KOPT-K1 (cell line): Measurements from ENCODE around the gene CENATAC.
"Not testable (repeated sequence)": the region's sequence is repeated elsewhere in the genome, so short reads cannot be mapped to it uniquely, and the experiment has no call there.

Experiments used
- H3K27ac ChIP-seq: fragments of 200-600 bp; sonication (generic); 2 replicates; pipeline ENCODE4 v1.5.1; 2016; ENCODE audit warnings: antibody characterized with exemption, mild to moderate bottlenecking, low read depth, low read length; ENCODE audit not compliant: poor library complexity, severe bottlenecking
- H3K36me3 ChIP-seq: fragments of 200-600 bp; sonication (generic); 2 replicates; pipeline ENCODE4 v1.5.1; 2017; ENCODE audit warnings: antibody characterized with exemption, mild to moderate bottlenecking, low read length, moderate library complexity; ENCODE audit not compliant: insufficient read depth
- H3K9me3 ChIP-seq: fragments of 200-600 bp; sonication (generic); 2 replicates; pipeline ENCODE4 v1.5.1; 2017; ENCODE audit warnings: antibody characterized with exemption, low read length, mild to moderate bottlenecking; ENCODE audit not compliant: insufficient read depth, poor library complexity, severe bottlenecking

The CENATAC gene

DNA sequence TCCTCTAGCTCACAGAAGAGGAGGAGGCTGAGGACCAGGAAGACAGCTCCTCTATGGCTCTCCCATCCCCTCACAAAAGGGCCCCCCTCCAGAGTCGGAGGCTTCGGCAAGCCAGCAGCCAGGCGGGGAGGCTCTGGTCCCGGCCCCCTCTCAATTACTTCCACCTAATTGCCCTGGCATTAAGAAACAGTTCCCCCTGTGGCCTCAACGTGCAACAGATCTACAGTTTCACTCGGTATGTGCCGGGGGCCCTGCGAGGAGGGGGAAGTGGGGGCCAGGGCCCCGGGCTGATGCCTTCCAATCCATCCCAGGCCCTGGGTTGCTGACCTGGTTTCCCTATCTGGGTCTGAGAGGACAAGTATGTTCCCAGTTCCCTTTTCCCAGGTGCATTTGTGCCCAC lies 18.5 kb upstream of the CENATAC start:
- H3K36me3 ChIP-seq: no peaks in the 10 kb centered on the region
- H3K27ac ChIP-seq: no peak overlapping the region
- H3K9me3 ChIP-seq: no peaks in the 10 kb centered on the region

DNA sequence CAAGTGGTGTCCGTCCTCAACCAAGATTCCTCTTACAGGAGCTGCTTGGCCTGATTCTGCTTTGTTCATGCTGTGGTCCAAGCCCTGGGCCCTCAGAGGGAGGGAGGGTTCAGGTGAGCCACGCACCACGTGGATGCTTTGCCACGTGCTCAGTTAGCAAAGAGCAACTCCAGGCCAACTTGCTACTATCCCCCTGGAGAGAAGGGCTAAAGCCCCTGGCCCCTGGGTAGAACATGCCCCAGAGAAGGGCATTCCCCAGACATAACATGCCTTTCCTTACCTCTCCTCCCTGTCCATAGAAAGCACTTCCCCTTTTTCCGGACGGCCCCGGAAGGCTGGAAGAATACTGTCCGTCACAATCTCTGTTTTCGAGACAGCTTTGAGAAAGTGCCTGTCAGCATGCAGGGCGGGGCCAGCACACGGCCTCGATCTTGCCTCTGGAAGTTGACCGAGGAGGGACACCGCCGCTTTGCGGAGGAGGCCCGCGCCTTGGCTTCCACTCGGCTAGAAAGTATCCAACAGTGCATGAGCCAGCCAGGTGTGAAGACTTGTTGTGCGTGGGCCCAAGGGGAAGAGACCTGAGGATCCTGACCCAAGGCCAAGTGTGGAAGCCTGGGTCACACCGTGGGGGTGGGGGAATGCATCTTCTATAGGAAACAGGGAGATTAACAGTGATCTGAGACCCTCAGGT lies 17.6 kb upstream of the CENATAC start:
- H3K9me3 ChIP-seq: no peaks in the 10 kb centered on the region
- H3K27ac ChIP-seq: no peak overlapping the region
- H3K36me3 ChIP-seq: no peaks in the 10 kb centered on the region

DNA sequence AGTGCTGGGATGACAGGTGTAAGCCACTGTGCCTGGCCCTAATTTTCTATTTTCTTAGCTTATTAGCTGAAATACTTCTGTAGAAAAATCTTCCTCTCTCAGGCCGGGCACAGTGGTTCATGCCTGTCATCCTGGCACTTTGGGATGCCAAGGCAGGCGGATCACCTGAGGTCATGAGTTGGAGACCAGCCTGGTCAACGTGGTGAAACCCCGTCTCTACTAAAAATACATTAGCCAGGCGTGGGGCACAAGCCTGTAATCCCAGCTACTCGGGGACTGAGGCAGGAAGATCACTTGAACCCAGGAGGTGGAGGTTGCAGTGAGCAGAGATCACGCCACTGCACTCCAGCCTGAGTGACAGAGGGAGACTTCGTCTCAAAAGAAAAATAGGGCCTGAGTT lies 13.6 kb upstream of the CENATAC start:
- H3K9me3 ChIP-seq, H3K36me3 ChIP-seq, H3K27ac ChIP-seq: not testable (repeated sequence)

DNA sequence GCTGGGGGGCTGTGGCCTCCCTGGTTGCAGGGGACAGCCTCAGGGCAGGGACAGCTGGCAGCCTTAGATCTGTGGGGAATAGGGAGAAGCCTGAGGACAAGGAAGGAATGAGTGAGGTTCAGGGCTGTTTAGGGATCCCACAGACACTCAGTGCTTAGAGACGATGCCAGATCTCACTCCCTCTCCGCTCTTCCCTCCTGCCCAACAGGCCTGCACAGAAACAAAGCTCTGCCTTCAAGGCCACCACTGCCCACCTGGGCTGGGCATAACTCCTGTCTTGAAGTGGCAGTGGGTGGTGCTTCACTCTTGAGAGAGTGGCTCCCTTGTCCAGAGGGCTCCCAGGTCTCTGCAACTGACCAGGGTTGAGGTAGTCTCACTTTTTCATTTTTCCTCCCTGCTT lies 13.1 kb upstream of the CENATAC start:
- no peak overlapping the region for H3K27ac ChIP-seq

DNA sequence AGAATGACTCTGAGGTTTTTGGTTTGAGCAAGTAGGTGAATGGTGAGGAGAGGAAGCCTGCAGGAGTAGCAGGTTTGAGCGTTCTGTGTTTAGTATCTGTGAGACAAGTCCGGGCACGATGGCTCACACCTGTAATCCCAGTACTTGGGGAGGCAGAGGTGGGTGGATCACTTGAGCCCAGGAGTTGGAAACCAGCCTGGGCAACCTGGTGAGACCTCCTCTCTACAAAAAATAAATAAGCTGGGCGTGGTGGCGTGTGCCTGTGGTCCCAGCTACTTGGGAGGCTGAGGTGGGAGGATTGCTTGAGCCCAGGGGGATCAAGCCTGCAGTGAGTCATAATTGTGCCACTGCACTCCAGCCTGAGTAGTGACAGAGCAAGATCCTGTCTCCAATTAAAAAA lies 9.7 kb upstream of the CENATAC start:
- Histone ChIP-seq H3K9me3 (no peaks in the 10 kb centered on the region), H3K27ac (no peak overlapping the region), H3K36me3 (no peaks in the 10 kb centered on the region)

More for the DNA sequence above, 13.1 kb upstream of the CENATAC start:
- no peaks in the 10 kb centered on the region for H3K36me3 ChIP-seq
- H3K9me3 ChIP-seq: no peaks in the 10 kb centered on the region

DNA sequence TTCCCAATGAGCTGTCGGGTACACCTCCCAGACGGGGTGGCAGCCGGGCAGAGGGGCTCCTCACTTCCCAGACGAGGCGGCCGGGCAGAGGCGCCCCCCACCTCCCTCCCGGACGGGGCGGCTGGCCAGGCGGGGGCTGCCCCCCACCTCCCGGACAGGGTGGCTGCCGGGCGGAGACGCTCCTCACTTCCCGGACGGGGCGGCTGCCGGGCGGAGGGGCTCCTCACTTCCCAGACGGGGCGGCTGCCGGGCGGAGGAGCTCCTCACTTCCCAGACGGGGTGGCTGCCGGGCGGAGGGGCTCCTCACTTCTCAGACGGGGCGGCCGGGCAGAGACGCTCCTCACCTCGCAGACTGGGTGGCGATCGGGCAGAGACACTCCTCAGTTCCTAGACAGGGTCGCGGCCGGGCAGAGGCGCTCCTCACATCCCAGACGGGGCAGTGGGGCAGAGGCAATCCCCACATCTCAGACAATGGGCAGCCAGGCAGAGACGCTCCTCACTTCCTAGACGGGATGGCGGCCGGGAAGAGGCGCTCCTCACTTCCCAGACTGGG lies 6.4 kb upstream of the CENATAC start:
- not testable (repeated sequence) for H3K36me3 ChIP-seq, H3K9me3 ChIP-seq

DNA sequence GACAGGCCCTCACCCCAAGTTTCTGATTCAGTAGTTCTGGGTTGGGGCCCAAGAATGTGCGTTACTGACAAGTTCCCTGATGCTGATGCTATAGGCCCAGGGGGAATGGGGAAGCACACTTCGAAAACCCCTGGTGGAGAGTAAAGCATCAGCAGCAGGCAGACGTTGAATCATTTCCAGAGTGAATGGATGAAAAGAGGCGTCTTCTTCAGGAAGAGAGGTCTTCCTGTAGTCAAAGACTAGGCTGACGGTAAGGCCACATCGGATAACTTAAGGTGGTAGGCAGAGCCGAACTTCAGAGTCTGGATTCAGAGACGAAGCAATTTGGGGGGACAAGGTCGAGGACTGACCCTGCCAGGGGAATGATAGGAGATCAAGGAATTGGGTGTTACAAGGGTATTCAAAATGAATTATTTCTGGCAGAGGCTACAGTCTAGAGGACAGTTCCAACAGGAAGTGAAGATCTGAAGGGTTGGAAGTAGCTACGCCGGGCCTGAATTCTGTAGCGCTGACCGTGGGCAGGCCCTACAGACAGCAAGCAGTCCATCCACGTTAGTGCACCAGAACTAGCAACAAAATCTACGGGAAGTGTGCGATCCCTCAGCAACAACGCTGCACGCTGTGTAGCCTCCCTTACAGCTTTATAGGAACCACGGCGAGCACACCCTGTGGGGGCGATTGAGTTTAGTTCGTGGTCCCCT lies 862 bp upstream of the CENATAC start:
- Histone ChIP-seq H3K27ac (peak overlapping the region; percentile 97), H3K9me3 (no peaks in the 10 kb centered on the region), H3K36me3 (peaks cover 36% of the 10 kb centered on the region)

More for the DNA sequence above, 6.4 kb upstream of the CENATAC start:
- H3K27ac ChIP-seq: not testable (repeated sequence)

DNA sequence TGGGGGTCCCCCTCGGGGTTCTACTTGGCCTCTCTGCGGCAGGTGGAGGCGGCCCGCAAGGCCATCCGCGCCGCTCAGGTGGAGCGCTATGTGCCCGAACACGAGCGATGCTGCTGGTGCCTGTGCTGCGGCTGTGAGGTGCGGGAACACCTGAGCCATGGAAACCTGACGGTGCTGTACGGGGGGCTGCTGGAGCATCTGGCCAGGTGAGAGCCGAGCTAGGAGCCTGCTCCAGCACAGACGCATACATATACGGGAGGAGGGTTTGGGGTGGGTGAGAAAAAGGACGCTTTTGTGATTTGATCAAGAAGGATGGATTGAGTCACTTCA lies 415 bp downstream of the CENATAC start:
- Histone ChIP-seq H3K36me3 (peaks cover 49% of the 10 kb centered on the region), H3K9me3 (no peaks in the 10 kb centered on the region), H3K27ac (peak overlapping the region; percentile 97)

DNA sequence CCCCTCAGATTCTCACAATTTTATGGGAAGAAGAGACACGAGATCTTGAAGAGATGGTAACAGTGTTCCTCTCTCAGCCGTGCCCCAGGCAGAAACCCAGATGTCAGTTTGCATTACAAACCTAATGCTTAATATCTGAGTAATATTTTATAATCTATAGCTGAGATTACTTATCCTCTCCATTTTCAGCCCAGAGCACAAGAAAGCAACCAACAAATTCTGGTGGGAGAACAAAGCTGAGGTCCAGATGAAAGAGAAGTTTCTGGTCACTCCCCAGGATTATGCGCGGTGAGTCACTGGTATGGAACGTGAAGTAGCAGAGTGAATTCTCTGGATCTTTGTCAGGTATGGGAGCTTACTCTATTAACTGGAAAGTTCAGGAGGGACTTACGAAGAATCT lies 884 bp downstream of the CENATAC start:
- H3K27ac ChIP-seq: peak overlapping the region; percentile 97
- peaks cover 54% of the 10 kb centered on the region for H3K36me3 ChIP-seq
- H3K9me3 ChIP-seq: no peaks in the 10 kb centered on the region

DNA sequence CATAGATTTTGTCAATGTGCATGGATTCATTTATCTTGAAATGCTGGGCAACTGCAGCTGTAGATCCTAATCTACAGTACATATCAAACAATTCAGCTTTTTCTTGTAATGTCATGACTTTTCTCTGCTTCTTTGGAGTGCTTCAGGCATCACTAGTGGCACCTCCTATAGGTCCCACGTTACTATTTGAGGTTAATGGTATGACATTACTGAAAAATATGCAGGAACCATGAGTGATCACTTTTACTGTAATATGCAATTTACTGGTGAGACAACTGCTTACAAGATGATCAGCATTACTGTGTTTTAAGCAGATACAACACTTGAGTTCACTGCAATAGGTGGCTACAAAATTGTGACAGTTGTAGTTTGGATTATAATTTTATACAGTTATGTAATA lies 3.0 kb downstream of the CENATAC start:
- no peak overlapping the region for H3K27ac ChIP-seq
- no peaks in the 10 kb centered on the region for H3K9me3 ChIP-seq
- peaks cover 67% of the 10 kb centered on the region for H3K36me3 ChIP-seq

DNA sequence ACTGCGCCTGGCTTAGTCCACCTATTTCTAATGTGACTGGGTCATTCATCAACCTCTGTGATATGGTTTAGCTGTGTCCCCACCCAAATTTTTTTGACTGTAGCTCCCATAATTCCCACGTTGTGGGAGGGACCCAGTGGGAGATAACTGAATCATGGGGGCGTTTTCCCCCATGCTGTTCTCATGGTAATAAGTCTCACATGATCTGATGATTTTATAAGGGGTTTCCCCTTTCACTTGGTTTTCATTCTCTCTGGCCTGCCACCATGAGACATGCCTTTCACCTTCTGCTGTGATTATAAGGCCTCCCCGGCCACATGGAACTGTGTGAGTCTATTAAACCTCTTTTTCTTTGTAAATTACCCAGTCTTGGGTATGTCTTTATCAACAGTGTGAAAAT lies 8.7 kb downstream of the CENATAC start:
- Histone ChIP-seq H3K27ac (no peak overlapping the region), H3K9me3 (no peaks in the 10 kb centered on the region), H3K36me3 (peaks cover 98% of the 10 kb centered on the region)

DNA sequence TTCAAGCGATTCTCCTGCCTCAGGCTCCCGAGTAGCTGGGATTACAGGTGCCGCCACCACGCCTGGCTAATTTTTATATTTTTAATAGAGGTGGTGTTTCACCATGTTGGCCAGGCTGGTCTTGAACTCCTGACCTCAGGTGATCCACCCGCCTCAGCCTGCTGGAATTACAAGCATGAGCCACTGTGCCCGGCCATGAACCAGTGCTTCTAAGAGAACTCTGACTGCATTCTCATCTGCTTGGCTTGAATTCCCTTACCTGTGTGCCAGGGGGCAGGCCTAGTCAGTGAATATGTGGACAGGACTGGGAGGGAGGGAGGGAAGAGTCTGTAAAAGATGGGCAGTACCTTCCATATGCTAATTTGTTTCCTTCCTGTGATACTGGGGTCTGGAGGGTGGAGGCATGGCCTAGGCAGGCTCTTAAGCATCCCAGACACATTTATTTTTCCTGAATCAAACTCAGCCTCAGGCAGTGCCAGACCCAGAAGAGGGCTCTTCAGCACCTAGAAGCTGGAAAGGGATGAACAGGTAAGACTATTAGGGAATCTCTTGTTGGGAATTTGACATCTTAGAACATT lies 13.6 kb downstream of the CENATAC start:
- Histone ChIP-seq H3K9me3 (no peaks in the 10 kb centered on the region), H3K27ac (no peak overlapping the region), H3K36me3 (peaks cover 99% of the 10 kb centered on the region)

DNA sequence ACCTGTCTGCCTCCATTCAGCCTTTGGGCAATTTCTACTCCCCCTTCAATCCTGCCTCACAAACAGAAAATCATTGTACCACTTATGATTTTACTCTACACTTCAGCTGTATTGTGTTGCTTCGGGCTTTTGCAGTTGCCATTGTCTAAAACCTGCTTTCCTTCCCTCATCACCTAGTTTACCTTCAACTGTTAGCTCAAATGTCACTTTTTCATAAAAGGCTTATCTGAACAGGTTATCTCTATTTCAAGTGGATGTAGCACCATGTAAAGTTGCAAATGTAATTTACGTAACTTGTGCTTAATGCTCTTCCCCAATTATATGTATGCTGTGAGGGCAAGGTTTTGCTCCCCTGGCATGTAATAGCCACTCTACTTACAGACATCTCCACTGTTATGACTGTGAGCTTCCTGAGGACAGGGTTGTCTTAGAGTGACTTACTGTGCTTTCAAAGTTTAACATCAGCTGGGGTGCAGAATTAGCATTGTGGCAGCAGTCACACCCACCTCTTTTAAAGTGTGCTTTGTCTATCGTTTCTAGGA lies 14.8 kb downstream of the CENATAC start:
- Histone ChIP-seq H3K27ac (no peak overlapping the region), H3K9me3 (no peaks in the 10 kb centered on the region), H3K36me3 (peaks cover 95% of the 10 kb centered on the region)

DNA sequence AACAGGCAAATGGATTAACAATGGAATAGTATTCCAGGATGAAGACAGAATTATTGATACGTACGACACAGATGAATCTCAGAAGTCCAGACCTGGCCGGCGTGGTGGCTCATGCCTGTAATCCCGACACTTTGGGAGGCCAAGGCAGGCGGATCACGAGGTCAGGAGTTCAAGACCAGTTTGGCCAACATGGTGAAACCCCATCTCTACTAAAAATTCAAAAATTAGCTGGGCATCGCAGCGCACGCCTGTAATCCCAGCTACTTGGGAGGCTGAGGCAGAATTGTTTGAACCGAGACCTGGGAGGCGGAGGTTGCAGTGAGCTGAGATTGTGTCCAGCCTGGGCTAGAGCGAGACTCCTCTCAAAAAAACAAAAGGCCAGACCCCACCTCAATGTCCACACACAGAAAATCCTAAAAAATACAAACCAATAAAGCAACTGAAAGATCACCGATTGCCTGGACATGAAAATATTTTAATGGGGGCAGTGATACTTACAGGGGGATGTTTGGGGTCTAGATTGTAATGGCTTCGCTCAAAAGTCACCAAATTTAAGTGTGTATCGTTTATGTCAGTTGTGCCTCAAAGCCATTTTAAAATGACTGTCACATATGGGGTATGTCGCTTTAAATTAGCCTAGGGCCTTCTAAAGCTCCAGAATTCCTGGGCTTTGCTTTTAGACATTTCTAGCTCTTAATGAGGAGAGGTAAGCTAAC lies 16.4 kb downstream of the CENATAC start:
- H3K27ac ChIP-seq: no peak overlapping the region
- H3K36me3 ChIP-seq: peaks cover 78% of the 10 kb centered on the region
- peaks cover 6% of the 10 kb centered on the region for H3K9me3 ChIP-seq

DNA sequence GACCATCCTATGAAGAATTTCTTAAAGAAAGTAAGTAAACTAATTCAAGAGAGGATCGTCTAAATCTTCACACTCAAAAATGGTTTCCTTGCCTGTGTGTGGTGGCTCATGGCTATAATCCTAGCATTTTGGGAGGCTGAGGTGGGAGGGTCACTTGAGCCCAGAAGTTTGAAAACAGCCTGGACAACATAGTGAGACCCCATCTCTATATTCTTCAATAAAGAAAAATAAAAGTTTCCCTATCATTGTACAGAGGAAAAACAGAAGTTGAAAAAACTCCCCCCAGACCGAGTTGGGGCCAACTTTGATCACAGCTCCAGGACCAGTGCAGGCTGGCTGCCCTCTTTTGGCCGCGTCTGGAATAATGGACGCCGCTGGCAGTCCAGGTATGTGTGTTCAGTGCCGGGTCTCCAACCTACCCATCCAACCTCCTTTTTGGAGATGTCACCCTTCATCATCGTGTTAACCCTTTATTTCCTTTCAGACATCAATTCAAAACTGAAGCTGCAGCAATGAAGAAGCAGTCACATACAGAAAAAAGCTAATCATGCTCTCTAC lies 17.2 kb downstream of the CENATAC start:
- H3K27ac ChIP-seq: no peak overlapping the region

More for the DNA sequence above, 17.2 kb downstream of the CENATAC start:
- Histone ChIP-seq H3K36me3 (peaks cover 75% of the 10 kb centered on the region), H3K9me3 (peaks cover 6% of the 10 kb centered on the region)
